Urothelium cell line (cell line): ENCODE data around the gene FOXK1.
"Not testable (repeated sequence)": the region's sequence is repeated elsewhere in the genome, so short reads cannot be mapped to it uniquely, and the experiment has no call there.

Source experiments
- DNase-seq: peaks from one replicate; pipeline ENCODE4 v3.0.0; 2011; ENCODE audit warnings: low spot score, mixed read lengths
- FAIRE-seq: peaks from 2 replicates; lab custom pipeline; 2011; peaks lifted over from hg19 to GRCh38; lab: Jason Lieb, UNC

The FOXK1 gene

GRCh38 chr7:4681886-4682620 is at the start of gene FOXK1:
TSS of gene FOXK1 (plus strand) at chr7:4682295. CDS start at chr7:4682309, 14 bp downstream.
- FAIRE-seq: peak; percentile 96
- peak; percentile 98 for DNase-seq

- FAIRE-seq (peak; percentile 97), DNase-seq (peak; percentile 84)
Measured at GRCh38 chr7:4633012-4633411, 49.1 kb upstream of the FOXK1 start.

GRCh38 chr7:4634166-4634565 is 47.9 kb upstream of the FOXK1 start:
- FAIRE-seq (no peak), DNase-seq (no peak)

GRCh38 chr7:4638781-4639575 is 43.1 kb upstream of the FOXK1 start:
- peak; percentile 74 for FAIRE-seq

GRCh38 chr7:4641091-4641666 is 40.9 kb upstream of the FOXK1 start:
- DNase-seq (no peak), FAIRE-seq (no peak)

More at GRCh38 chr7:4638781-4639575, 43.1 kb upstream of the FOXK1 start:
- DNase-seq: no peak

GRCh38 chr7:4641667-4642467 is 40.2 kb upstream of the FOXK1 start:
- DNase-seq (peak; percentile 100), FAIRE-seq (peak; percentile 100)

GRCh38 chr7:4642468-4643203 is 39.5 kb upstream of the FOXK1 start:
- no peak for FAIRE-seq
- DNase-seq: no peak

GRCh38 chr7:4643204-4643471 is 39.0 kb upstream of the FOXK1 start:
- FAIRE-seq, DNase-seq: not testable (repeated sequence)

GRCh38 chr7:4645246-4645645 is 36.8 kb upstream of the FOXK1 start:
- DNase-seq (no peak), FAIRE-seq (no peak)

GRCh38 chr7:4648111-4648510 is 34.0 kb upstream of the FOXK1 start:
- FAIRE-seq (peak; percentile 84), DNase-seq (no peak)

- peak; percentile 90 for FAIRE-seq
- DNase-seq: no peak
Measured at GRCh38 chr7:4650433-4651047, 31.6 kb upstream of the FOXK1 start.

- DNase-seq (no peak), FAIRE-seq (no peak)
Measured at GRCh38 chr7:4653771-4654170, 28.3 kb upstream of the FOXK1 start.

GRCh38 chr7:4655311-4655710 is 26.8 kb upstream of the FOXK1 start:
- DNase-seq: no peak
- FAIRE-seq: peak; percentile 50

- DNase-seq: no peak
- no peak for FAIRE-seq
Measured at GRCh38 chr7:4655896-4656295, 26.2 kb upstream of the FOXK1 start.

- FAIRE-seq (peak; percentile 95), DNase-seq (no peak)
Measured at GRCh38 chr7:4657640-4658417, 24.3 kb upstream of the FOXK1 start.

- FAIRE-seq (no peak), DNase-seq (no peak)
Measured at GRCh38 chr7:4659551-4660286, 22.4 kb upstream of the FOXK1 start.

- DNase-seq: no peak
Measured at GRCh38 chr7:4661871-4662270, 20.2 kb upstream of the FOXK1 start.

GRCh38 chr7:4663239-4664018 is 18.7 kb upstream of the FOXK1 start:
- DNase-seq (no peak), FAIRE-seq (peak; percentile 96)

More at GRCh38 chr7:4661871-4662270, 20.2 kb upstream of the FOXK1 start:
- peak; percentile 88 for FAIRE-seq
